Colonic mucosa (tissue), 4 donors: ENCODE results near the gene FUT6. TPM values are rescaled to one million over a fixed set of nuclear protein-coding genes. Genes with fewer than 3 reads are reported as not detected.

ENCODE experiments used
- DNase-seq: peaks from one replicate; pipeline ENCODE4 v3.0.0-alpha.2; 2020
- H3K27ac ChIP-seq: fragments of 200-600 bp; one replicate; pipeline ENCODE4 v1.8.0; 2021
- H3K27me3 ChIP-seq: fragments of 200-600 bp; one replicate; pipeline ENCODE4 v1.8.0; 2021
- H3K36me3 ChIP-seq: fragments of 200-600 bp; one replicate; pipeline ENCODE4 v1.8.0; 2021
- H3K4me1 ChIP-seq: fragments of 200-600 bp; one replicate; pipeline ENCODE4 v1.8.0; 2021; ENCODE audit warnings: mild to moderate bottlenecking
- H3K4me3 ChIP-seq: fragments of 200-600 bp; one replicate; pipeline ENCODE4 v1.8.0; 2021
- H3K9ac ChIP-seq, 2 donors: one replicate each; pipeline ENCODE4 v1.7.0; 2013; ENCODE audit warnings: control low read depth in 2 of 2, low read depth in 2 of 2, low read length in 2 of 2
- H3K9me3 ChIP-seq: fragments of 200-600 bp; one replicate; pipeline ENCODE4 v1.8.0; 2021
- CTCF ChIP-seq: fragments of 200-600 bp; IDR thresholded peaks from one replicate; pipeline ENCODE4 v1.8.0; 2022; ENCODE audit warnings: antibody characterized with exemption, mild to moderate bottlenecking
- intact Hi-C: fragments of 100-400 bp; cut with DNase I; formaldehyde crosslinking; loops from one replicate; pipeline ENCODE4 v1.14.1; 2022
- total RNA-seq, 2 donors: library from RNA; stranded (reverse); fragmentation: NEBNext Ultra II Directional in 1 of 2; extraction: Animal tissue kit (Norgen Biotek cat#: 25700) in 1 of 2; gene quantifications; one replicate each; pipeline ENCODE4 v1.2.1, GENCODE V29; 2021
- donor health status: healthy.
- donor health status: DM: no; HTN: no; CAD: no.
- donor health status: DM: no; HTN: no; CAD: no.

FUT6 gene
- total RNA-seq, 2 donors from 2014 or later: 48.9 to 89.4 TPM

DNA sequence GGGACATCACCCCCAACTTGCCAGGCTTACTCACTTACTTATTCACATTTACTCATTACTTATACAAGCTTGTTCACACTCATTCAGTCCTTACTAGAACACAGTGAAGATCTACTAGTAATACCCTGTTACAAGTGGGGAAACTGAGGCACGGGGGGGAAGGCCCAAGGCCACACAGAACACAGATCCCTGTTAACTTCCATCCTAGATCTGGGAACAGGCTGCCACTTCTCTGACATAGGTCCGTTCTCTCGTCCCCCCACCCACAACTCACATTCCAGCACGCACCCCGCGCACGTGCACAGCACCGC lies 36.1 kb downstream of the FUT6 start:
- H3K27ac ChIP-seq: no peak overlapping the region
- no peaks in the 10 kb centered on the region for H3K36me3 ChIP-seq
- H3K4me3 ChIP-seq: peak overlapping the region; percentile 32
- H3K27me3 ChIP-seq: no peaks in the 10 kb centered on the region
- intact Hi-C loops: loop anchor here (10.0 kb wide), 1 partner anchor 221 kb away; no protein-coding TSS in a partner anchor
- peak overlapping the region in 1 of 2 donors; percentile 9 for H3K9ac ChIP-seq
- peaks cover 4% of the 10 kb centered on the region for H3K4me1 ChIP-seq
- no peak for TF ChIP-seq CTCF
- no peaks in the 10 kb centered on the region for H3K9me3 ChIP-seq
- DNase-seq: no peak

- Histone ChIP-seq H3K4me1 (peaks cover 4% of the 10 kb centered on the region), H3K36me3 (no peaks in the 10 kb centered on the region), H3K9me3 (no peaks in the 10 kb centered on the region), H3K27ac (no peak overlapping the region), H3K27me3 (no peaks in the 10 kb centered on the region), H3K9ac (no peak overlapping the region), H3K4me3 (no peak overlapping the region)
- intact Hi-C loops: loop anchor here (10.0 kb wide), 1 partner anchor 223 kb away; no protein-coding TSS in a partner anchor
- no peak for TF ChIP-seq CTCF
- no peak for DNase-seq
These were observed 37.5 kb downstream of the FUT6 start for GRCh38 chr19:5801796-5802619.

DNA sequence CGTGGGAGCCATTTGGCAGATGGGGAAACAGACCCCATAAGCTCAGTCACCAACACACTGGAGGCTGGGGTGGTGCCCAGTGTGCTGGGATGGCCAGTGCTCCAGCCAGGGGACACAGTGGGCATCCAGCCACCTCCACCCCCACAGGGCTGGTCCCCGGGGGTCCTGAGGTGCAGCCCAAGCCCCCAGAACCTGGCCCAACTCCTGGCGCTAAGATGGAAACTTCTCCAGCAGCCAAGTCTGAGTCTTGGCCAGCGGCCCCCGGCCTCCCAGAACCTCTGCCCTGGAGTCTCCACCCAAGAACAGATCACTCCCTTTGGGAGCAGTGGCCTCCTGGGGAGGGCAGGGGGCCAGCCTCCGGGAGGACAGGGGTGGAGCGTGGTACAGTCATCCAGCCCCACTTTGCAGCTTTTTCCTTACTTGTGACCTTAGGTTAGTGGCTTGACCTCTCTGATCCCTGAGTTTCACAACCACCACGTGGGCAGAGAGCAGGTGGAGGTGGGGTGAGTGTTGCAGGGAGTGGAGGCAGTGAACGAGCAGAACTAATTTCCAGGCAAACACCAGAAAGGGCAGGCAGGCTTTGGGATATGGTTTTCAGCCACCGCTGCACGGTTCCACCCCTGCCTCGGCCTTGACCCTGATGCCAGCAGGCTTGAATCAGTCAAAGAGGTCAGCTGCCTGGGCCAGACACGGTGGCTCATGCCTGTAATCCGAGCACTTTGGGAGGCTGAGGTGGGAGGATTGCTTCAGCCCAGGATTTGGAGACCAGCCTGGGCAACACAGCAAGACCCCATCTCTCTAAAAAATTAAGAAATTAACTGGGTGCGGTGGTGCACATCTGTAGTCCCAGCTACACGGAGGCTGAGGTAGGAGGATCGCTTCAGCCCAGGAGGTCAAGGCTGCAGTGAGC lies 38.9 kb downstream of the FUT6 start:
- peaks cover 4% of the 10 kb centered on the region for H3K4me1 ChIP-seq
- no peak overlapping the region for H3K9ac ChIP-seq
- no peaks in the 10 kb centered on the region for H3K9me3 ChIP-seq
- intact Hi-C loops: loop anchor here (10.0 kb wide), 1 partner anchor 224 kb away; no protein-coding TSS in a partner anchor
- H3K4me3 ChIP-seq: no peak overlapping the region
- TF ChIP-seq CTCF: no peak
- H3K27ac ChIP-seq: no peak overlapping the region
- H3K36me3 ChIP-seq: no peaks in the 10 kb centered on the region
- DNase-seq: no peak
- H3K27me3 ChIP-seq: no peaks in the 10 kb centered on the region

DNA sequence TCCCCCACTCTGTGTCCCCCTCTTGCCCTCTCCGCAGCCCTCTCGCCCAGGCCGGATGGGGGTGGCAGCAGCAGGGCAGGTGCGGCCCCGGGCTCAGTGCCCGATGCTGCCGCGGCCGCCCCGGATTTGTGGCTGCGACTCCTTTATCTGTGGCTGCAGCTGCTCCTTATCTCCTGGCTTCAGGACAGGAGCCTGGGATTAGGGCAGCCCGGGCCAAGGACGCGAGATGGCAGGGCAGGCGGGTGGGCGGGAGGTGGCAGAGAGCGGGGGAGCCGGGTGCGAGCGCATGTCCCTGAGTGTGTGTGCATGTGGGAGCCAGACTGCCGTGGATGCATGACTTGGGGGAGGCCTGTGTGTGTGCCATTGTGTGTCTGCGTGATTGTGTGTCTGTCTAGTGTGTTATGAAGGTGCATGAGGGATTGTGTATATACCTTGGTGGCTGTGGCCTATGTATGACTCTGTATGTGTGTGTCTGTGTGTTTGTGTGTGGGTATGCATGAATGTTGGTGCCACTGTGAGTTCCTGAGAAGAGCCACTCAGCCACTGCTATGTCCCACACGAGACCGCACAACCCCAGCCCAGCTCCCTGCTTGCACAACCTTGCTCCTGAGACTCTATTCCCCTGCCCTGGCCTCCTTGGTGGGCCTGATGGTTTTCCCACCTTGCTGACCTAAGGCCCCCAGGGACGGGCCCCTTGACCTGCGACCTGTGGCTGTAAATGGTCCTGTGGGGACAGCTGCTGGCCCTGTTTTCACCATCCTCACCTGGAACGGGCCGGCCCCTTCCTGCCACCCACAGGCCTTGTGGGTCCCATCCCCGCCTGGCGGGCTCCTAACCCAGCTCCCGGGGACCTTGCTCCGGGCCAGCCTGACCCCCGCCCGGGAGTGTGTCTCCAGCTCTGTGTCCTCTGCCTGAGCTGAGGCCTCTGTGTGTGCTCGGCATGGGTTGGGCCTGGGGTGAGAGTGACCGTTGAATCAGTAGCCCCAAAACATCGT lies 40.0 kb downstream of the FUT6 start:
- intact Hi-C loops: loop anchor here (10.0 kb wide), 1 partner anchor 225 kb away; no protein-coding TSS in a partner anchor
- DNase-seq: peak; percentile 45
- no peaks in the 10 kb centered on the region for H3K27me3 ChIP-seq
- H3K4me1 ChIP-seq: peaks cover 4% of the 10 kb centered on the region
- H3K27ac ChIP-seq: no peak overlapping the region
- no peak for TF ChIP-seq CTCF
- no peaks in the 10 kb centered on the region for H3K9me3 ChIP-seq
- no peaks in the 10 kb centered on the region for H3K36me3 ChIP-seq
- H3K9ac ChIP-seq: no peak overlapping the region
- H3K4me3 ChIP-seq: no peak overlapping the region

- H3K36me3 ChIP-seq: no peaks in the 10 kb centered on the region
- H3K9me3 ChIP-seq: no peaks in the 10 kb centered on the region
- no peak for DNase-seq
- no peak overlapping the region for H3K4me3 ChIP-seq
- no peaks in the 10 kb centered on the region for H3K4me1 ChIP-seq
- intact Hi-C loops: no loop called here
- H3K27ac ChIP-seq: no peak overlapping the region
- TF ChIP-seq CTCF: no peak
- no peaks in the 10 kb centered on the region for H3K27me3 ChIP-seq
- no peak overlapping the region for H3K9ac ChIP-seq
These were observed 41.3 kb downstream of the FUT6 start for GRCh38 chr19:5798244-5798643.
